Cardiac muscle cell (in vitro differentiated cells and primary cell): ENCODE measurements around the gene NCOA6. TPM values are rescaled to one million over a fixed set of nuclear protein-coding genes. Genes with fewer than 3 reads are reported as not detected.

Experiments
- DNase-seq, 2 donors: peaks; one replicate each; pipeline versions ENCODE4 v3.0.0 to v3.0.0-alpha.2; 2010 to 2017; ENCODE audit warnings: low read depth in 1 of 2, low spot score in 1 of 2
- H3K27ac ChIP-seq: fragments of 200-600 bp; sonication (generic); 2 replicates; pipeline ENCODE4 v1.5.1; 2016
- H3K27me3 ChIP-seq: fragments of 200-600 bp; sonication (generic); 2 replicates; pipeline ENCODE4 v1.6.0; 2016; ENCODE audit warnings: control low read depth
- H3K36me3 ChIP-seq: fragments of 200-600 bp; sonication (generic); 2 replicates; pipeline ENCODE4 v1.5.1; 2016; ENCODE audit warnings: control low read depth
- H3K4me1 ChIP-seq: fragments of 200-600 bp; sonication (generic); 2 replicates; pipeline ENCODE4 v1.8.1; 2017; ENCODE audit warnings: low read depth, mild to moderate bottlenecking, mixed run types
- H3K4me3 ChIP-seq: fragments of 200-600 bp; sonication (generic); 2 replicates; pipeline ENCODE4 v1.5.1; 2016; ENCODE audit warnings: mild to moderate bottlenecking
- H3K9me3 ChIP-seq: fragments of 200-600 bp; sonication (generic); 2 replicates; pipeline ENCODE4 v1.5.1; 2017; ENCODE audit warnings: low read depth, mild to moderate bottlenecking, control low read depth
- polyA plus RNA-seq: library from polyadenylated mRNA; unstranded; fragments of >200 nt; fragmentation: Nextera tagmentation; extraction: Ambion mirVana; gene quantifications from 2 replicates; pipeline ENCODE4 v1.2.1, GENCODE V29; 2016
- total RNA-seq: library from RNA; depleted of rRNA; stranded (reverse); fragments of >200 nt; gene quantifications from 2 replicates; pipeline ENCODE4 v1.2.3, GENCODE V29; 2016
- TF ChIP-seq, protein P1 (sequence below): IDR thresholded peaks from 2 replicates; pipeline ENCODE4 v1.5.1; 2012; ENCODE audit warnings: low read depth, mild to moderate bottlenecking, low read length

Gene NCOA6
- total and polyA plus RNA-seq, 2 experiments from 2014 or later = 16.8 to 21.4 TPM

DNA sequence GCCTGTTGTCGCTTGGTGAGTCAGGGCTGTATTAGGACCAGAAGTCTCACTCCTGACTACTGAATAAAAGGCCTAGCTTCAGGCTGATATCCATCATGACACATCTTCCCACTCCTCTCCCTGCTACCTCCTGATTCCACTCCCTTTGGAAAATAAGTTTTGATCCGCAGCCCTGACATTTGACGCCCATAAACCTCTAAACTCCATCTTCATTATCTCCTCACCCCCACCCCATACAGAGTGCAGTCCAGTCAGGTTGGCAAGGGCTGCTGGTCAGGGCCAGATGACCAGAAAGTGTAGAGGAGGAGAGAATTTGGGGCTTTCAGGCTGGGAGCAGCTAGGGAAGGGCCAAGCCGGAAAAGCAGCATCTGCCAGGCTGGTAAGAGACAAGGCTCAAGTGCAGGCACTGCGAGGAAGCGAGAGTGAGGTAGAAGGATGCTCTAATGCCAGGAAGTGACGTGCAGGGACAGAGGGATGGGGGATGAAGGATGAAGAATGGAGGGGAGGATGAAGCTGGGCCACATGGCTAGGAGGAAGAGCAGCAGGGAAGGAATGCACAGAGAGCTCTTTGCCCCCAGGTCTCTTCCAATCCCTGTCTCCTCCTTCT is 46.0 kb upstream of the NCOA6 start:
- no peak for DNase-seq
- Histone ChIP-seq H3K36me3 (no peaks in the 10 kb centered on the region), H3K9me3 (no peaks in the 10 kb centered on the region), H3K4me3 (peak overlapping the region; percentile 69), H3K27me3 (no peaks in the 10 kb centered on the region), H3K27ac (no peak overlapping the region), H3K4me1 (peaks cover 3% of the 10 kb centered on the region)
- TF ChIP-seq, protein P1, sequence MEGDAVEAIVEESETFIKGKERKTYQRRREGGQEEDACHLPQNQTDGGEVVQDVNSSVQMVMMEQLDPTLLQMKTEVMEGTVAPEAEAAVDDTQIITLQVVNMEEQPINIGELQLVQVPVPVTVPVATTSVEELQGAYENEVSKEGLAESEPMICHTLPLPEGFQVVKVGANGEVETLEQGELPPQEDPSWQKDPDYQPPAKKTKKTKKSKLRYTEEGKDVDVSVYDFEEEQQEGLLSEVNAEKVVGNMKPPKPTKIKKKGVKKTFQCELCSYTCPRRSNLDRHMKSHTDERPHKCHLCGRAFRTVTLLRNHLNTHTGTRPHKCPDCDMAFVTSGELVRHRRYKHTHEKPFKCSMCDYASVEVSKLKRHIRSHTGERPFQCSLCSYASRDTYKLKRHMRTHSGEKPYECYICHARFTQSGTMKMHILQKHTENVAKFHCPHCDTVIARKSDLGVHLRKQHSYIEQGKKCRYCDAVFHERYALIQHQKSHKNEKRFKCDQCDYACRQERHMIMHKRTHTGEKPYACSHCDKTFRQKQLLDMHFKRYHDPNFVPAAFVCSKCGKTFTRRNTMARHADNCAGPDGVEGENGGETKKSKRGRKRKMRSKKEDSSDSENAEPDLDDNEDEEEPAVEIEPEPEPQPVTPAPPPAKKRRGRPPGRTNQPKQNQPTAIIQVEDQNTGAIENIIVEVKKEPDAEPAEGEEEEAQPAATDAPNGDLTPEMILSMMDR = no peak

DNA sequence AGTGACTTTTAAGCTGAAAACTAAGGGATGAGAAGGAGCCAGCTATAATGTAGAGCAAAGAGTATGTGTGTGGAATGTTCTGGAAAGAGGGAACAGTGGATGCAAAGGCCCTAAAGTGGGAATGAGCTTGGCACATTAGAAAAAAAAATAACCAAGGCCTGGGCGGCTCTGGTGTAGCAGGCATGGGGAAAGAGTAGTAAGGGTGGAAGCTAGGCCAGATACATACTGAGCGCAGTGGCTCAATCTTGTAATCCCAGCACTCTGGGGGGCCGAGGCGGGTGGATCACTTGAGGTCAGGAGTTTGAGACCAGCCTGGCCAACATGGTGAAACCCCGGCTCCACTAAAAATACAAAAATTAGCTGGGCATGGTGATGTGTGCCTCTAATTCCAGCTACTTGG is 38.8 kb upstream of the NCOA6 start:
- Histone ChIP-seq H3K36me3 (peaks cover 2% of the 10 kb centered on the region), H3K4me3 (no peak overlapping the region), H3K27ac (no peak overlapping the region), H3K27me3 (no peaks in the 10 kb centered on the region), H3K4me1 (no peaks in the 10 kb centered on the region), H3K9me3 (no peaks in the 10 kb centered on the region)
- TF ChIP-seq, protein P1 = no peak
- no peak for DNase-seq

DNA sequence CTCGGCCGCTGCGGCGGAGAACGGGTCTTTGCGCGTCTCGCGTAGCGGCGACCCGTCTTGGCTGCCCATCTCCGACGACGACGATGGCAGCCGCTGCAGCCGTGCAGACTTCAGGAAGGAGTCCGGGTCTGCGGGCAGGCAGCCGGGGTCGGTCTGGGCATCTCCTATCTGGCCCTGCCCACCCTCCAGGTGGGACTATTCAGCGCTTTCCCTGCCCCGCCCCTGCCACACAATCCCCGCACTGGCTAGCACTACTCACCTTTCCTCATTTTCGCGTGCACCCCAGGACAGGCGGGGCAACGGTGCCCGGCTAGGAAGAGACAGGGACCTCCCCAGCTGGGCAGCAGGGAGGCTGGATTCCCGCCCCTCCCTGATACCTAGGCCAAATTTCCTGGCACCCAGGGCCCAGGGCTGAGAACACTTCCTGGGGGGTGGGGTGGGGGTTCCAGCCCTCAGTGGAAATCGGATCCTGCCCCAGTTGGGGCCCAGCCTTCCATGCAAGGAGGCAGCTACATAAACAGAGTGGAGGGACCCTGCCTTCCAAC is 38.0 kb upstream of the NCOA6 start:
- TF ChIP-seq, protein P1 = no peak
- no peak for DNase-seq
- no peaks in the 10 kb centered on the region for H3K9me3 ChIP-seq
- no peak overlapping the region for H3K27ac ChIP-seq
- H3K4me1 ChIP-seq = no peaks in the 10 kb centered on the region
- peaks cover 3% of the 10 kb centered on the region for H3K36me3 ChIP-seq
- no peak overlapping the region for H3K4me3 ChIP-seq
- H3K27me3 ChIP-seq = no peaks in the 10 kb centered on the region

DNA sequence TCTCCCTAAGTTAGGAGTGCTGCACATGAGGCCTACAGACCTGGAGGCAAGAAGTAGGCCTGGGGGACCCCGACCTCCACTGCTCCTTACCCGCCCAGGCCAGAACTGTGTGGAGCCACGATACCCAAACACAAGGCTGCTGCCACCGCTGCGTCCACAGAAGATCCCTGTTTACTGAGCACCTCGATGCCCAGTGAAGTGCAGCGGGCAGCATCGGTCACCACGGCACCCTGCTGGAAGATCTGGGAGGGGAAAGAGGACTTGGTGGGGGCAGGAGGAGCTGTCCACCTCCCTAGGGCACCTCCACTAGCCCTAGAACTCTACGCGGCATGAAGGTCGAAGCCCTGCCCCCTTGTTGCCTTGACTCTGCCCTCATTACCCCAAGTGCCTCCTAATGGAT is 37.3 kb upstream of the NCOA6 start:
- no peak overlapping the region for H3K4me3 ChIP-seq

DNA sequence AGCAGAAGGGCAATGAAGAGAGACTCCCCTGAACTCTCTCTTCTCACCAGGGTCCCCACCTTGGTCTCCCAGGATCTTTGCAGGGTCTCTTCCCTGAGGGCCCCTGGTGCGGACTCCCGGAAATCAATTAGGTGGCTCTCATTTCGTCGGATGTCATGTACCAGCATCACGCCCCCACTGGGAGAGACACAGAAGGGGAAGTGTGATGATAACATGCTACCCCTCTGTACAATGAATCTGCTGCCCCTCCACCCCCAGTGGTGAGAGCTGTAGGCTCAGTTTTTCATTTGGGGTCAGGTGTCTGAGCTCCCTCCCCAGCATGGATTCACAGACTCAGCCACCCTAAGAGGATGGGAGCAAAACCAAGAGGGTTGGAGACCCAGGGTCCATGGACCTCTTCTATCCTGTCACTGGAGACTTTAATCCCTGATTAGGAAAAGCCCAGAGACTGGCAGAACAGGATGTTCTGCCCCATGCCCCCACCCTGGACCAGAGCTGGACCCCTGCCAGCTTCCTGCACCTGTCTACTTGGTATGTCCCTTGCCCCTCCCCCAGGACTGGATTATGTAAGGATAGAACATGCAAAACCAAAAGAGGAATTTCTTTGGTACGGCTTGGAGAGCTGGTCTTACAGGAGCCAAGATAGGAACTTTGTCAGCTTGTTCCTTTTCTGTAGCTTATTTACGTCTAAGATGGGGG is 36.1 kb upstream of the NCOA6 start:
- Histone ChIP-seq H3K27me3 (no peaks in the 10 kb centered on the region), H3K9me3 (no peaks in the 10 kb centered on the region), H3K36me3 (peaks cover 8% of the 10 kb centered on the region), H3K4me1 (no peaks in the 10 kb centered on the region), H3K4me3 (no peak overlapping the region), H3K27ac (no peak overlapping the region)
- TF ChIP-seq, protein P1 = no peak
- DNase-seq = no peak

More for the DNA sequence above, 37.3 kb upstream of the NCOA6 start:
- Histone ChIP-seq H3K4me1 (no peaks in the 10 kb centered on the region), H3K27ac (no peak overlapping the region), H3K36me3 (peaks cover 8% of the 10 kb centered on the region), H3K27me3 (no peaks in the 10 kb centered on the region), H3K9me3 (no peaks in the 10 kb centered on the region)
- no peak for DNase-seq
- TF ChIP-seq, protein P1 = no peak
